HG03175 (cell line): ENCODE data around the gene TCF12.
"Not testable (repeated sequence)": the region's sequence is repeated elsewhere in the genome, so short reads cannot be mapped to it uniquely, and the experiment has no call there.

Source experiments
- ATAC-seq: cut with Tn5 transposase; IDR thresholded peaks from one replicate; pipeline ENCODE4 v1.9.1; 2021; ENCODE audit warnings: mild to moderate bottlenecking, moderate library complexity; ENCODE audit not compliant: unreplicated experiment

Gene TCF12

DNA sequence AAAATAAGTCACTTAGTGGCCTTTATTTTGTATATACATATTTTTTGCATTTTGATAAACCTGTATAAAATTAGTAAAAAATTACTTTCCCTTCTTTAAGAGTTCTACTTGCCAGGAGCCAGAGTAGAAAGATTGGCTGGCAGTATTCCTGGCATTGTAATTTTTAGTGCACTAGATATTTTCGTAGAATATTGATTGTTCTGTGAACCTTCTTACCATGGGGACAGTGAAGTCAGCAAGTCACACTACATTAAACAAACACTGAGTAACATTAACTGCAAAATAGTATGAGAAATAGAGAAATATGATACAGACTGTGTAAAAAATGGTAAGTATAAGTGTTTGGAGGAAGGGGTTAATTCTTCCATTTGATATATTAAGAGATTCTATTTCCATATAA, 26.0 kb downstream of the TCF12 start:
- ATAC-seq: no peak

GRCh38 chr15:56946150-56946549, 27.7 kb downstream of the TCF12 start:
- no peak for ATAC-seq

- no peak for ATAC-seq
Observed at GRCh38 chr15:56948000-56948763, 29.7 kb downstream of the TCF12 start.

GRCh38 chr15:56948764-56949101, 30.3 kb downstream of the TCF12 start:
- no peak for ATAC-seq

- ATAC-seq: peak; percentile 86
Observed at GRCh38 chr15:56950979-56951378, 32.5 kb downstream of the TCF12 start.

DNA sequence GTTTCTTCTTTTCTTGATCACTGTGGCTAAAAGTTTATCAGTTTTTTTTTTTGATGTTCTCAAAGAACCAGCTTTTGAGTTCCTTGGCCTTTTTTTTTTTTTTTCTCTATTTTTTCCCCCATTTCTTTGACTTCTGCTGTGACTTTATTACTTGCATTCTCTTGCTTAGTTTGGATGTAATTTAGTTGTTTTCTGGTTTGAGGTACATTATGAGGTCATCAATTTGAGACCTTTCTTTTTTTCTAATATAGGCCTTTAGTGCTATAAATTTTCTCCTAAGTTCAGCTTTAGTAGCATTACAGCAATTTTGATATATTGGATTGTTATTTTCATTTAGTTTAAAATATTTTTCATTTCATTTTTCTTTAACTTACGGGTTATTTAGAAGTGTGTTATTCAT, 35.3 kb downstream of the TCF12 start:
- ATAC-seq: no peak

- not testable (repeated sequence) for ATAC-seq
Observed at GRCh38 chr15:56955011-56955410, 36.6 kb downstream of the TCF12 start.

DNA sequence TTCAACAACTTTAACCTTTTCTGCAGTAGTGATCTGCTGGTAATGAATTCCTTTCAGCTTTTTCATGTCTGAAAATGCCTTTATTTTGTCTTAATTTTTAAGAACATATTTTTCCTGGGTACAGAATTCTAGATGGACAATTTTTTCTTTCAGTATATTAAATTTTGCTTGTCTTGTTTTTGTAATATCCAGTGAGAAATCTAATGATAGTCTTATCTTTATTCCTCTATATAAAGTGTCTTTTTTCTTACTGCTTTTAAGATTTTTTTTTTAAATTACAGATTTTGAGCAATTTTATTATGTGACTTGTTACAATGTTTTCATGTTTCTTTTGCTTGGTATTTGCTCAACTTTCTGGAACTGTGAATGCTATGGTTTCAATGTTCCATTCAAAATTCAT, 38.1 kb downstream of the TCF12 start:
- ATAC-seq: no peak

GRCh38 chr15:56957812-56958406, 39.5 kb downstream of the TCF12 start:
- ATAC-seq: no peak

DNA sequence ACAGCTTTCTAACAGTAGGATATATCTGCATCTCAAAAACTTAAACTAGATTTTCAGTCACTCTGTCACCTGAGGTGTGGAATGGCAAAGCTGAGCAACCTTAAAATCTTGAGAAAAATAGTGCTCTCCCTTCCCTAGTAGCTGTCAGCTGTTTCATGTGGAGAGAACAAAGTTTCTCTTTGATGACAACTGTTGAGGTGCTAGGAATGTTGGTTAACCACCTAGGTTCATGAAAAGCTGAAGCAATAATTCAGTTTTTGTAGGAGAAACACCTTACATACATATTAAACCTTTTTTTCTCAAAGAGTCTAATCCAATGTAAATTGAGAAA, 40.8 kb downstream of the TCF12 start:
- ATAC-seq: no peak

DNA sequence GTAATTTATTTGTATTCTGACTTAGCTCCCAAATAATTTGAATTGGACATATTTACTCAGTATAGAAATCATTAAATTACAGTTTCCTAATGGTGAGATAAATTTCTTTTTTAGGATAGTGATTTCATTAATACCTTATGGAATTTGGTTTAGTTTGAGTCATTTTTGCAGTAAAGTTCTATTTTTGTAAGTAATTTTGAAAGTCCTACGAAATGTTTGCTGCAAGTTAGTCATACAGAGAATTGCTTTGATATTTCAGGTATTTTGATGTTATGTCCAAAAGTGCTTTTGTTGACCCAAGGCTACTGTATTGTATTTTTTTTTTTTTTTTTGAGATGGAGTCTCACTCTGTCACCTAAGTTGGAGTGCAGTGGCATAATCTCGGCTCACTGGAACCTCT, 41.7 kb downstream of the TCF12 start:
- no peak for ATAC-seq

- no peak for ATAC-seq
Observed at GRCh38 chr15:56963126-56963525, 44.7 kb downstream of the TCF12 start.

DNA sequence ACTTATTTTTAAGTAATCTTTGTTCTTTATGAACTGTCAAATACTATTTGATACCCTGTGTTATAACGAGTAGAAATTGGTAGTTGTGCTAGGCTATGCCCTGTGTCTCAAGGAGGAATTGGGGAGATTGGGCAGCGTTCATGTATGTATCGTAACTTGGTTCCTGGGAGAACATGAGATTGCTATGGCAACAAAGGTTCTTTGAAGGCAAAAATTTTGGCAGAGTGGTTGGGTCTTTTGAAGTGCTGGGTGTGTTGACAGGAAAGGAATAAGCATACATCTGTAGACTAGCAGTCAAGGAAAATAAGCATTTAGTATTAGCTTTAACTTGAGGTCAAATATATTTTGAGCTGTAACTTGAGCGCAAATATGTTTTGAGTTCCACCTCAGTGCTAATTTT, 45.3 kb downstream of the TCF12 start:
- ATAC-seq: no peak

- no peak for ATAC-seq
Observed at GRCh38 chr15:56964182-56964581, 45.7 kb downstream of the TCF12 start.

DNA sequence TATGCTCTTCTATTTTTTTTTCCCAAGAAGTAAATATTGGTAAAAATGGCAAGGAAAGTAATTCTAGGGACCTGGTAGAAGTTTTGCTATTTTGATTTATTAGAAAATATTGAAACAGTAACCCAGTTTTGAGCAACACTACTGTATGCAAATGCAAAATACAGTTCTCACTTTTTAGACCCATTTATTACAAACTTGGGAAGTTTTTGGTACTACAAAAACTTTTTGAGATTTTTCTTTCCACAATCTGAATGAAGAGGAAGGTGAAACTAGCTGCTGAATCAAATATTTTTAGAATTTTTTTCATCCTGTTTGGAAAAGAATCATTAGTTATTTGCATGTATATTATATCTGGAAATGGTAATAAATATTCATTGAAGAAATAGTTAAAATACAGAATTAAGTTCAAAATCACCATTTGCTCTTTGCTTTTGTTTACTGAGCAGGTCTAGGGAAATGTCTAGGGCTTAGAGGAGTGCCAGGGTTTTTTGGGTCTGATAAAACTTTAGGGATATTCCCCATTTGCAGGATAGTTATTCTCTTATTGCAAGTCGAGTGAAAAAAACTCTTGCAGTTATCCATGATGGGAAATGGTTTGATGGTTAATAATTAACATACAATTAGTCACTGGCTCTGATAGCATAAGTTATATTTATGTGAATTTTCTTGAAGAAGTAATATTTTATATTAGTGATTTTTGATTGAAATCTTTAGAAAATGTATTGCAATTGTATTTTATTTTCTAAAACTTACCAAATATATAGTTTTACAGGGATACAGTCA, 47.0 kb downstream of the TCF12 start:
- ATAC-seq: no peak

- no peak for ATAC-seq
Observed at GRCh38 chr15:56967336-56967735, 48.9 kb downstream of the TCF12 start.

- no peak for ATAC-seq
Observed at GRCh38 chr15:56968256-56968655, 49.8 kb downstream of the TCF12 start.

DNA sequence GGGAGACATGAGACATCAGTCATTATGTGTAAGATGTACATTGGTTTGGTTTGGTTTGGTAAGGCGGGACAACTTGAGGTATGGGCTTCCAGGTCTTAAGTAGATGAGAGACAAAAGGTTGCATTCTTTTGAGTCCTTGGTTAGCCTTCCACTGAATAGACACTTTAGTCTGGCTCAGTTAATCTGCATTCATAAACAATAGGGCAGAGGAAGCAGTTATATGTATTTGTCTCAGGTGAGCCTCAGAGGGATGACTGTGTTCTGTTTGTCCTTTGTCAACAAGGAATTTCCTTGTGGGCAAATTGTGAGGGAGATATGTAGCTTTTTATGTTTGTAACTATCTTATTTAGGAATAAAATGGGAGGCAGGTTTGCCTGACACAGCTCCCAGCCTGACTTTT, 50.4 kb downstream of the TCF12 start:
- no peak for ATAC-seq

DNA sequence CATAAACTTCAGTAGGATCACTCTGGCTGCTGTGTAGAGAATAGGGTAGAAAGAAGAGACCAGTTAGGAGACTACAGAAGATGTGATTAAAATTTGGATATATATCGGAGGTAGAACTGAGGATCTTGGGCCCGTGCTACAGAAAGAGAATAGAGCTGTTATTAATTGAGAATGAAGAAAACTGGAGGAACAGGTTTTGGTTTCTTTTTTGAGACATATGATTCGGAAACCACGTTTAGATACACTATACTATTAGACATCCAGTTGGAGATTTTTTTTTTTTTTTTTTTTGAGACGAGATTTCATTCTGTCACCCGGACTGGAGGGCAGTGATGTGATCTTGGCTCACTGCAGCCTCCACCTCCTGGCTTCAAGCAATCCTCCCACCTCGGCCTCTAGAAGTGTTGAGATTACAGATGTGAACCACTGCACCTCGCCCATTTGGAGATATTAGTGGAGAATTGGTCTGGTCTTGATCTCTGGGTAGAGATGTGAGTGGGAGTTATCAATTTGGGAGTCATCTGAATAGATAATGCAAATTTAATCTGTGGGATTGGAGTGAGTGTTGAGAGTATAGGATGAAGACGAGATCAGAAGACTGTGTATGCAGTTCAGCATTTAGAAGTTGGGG, 50.9 kb downstream of the TCF12 start:
- no peak for ATAC-seq

DNA sequence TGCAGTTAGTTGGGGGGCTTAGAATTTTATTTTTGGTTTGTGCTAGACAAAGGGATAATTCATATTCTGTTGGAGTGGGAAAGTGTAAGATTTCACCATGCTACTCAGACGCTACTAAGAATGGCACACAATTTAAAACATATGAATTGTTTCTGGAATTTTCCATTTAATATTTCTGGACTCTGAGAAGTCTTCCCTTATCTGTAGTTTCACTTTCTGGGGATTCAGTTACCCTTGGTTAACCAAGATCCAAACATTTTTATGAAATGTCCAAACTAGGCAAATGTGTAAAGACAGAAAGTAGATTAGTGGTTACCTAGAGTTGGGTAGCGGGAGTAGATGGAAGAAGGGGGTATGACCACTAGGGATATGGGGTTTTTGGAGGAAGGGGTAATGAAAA, 53.1 kb downstream of the TCF12 start:
- no peak for ATAC-seq

- no peak for ATAC-seq
Observed at GRCh38 chr15:56972016-56972415, 53.6 kb downstream of the TCF12 start.

- ATAC-seq: no peak
Observed at GRCh38 chr15:56972426-56972825, 54.0 kb downstream of the TCF12 start.
